K562 (cell line): Measurements from ENCODE around the gene GPHN. TPM values are rescaled to one million over a fixed set of nuclear protein-coding genes. Genes with fewer than 3 reads are reported as not detected.

Experiments used
- BCL6 ChIP-seq: fragments of 250-450 bp; sonication (Bioruptor Pico); IDR thresholded peaks from 2 replicates; pipeline ENCODE4 v1.4.0; 2020
- CEBPG ChIP-seq, 3 experiments: fragments of 200-800 bp in 1 of 3; sonication (Bioruptor generic) in 1 of 3; sonication (generic) in 1 of 3; formaldehyde crosslinking in 1 of 3; IDR thresholded peaks in 2 of 3; conservative IDR thresholded peaks in 1 of 3; 2 replicates each; pipeline versions ENCODE4 v1.6.1 to v1.8.0; 2016 to 2022; ENCODE audit warnings: missing compliant biosample characterization in 2 of 3, missing genetic modification characterization in 2 of 3, mild to moderate bottlenecking in 1 of 3, missing genetic modification reagents in 1 of 3
- FOXA3 ChIP-seq, 2 experiments: fragments of 450-650 bp in 1 of 2; sonication (generic) in 1 of 2; formaldehyde crosslinking; IDR thresholded peaks in 1 of 2; conservative IDR thresholded peaks in 1 of 2; 2 replicates each; pipeline versions ENCODE4 v1.4.0 to v1.8.0; 2020 to 2022; ENCODE audit warnings: mild to moderate bottlenecking in 2 of 2, missing genetic modification reagents in 1 of 2
- HDGF ChIP-seq: fragments of 450-650 bp; IDR thresholded peaks from 2 replicates; pipeline ENCODE4 v1.6.1; 2016
- NFRKB ChIP-seq: fragments of 450-650 bp; IDR thresholded peaks from 2 replicates; pipeline ENCODE4 v1.6.1; 2016; ENCODE audit warnings: low read depth
- PCBP1 ChIP-seq: fragments of 200-400 bp; formaldehyde crosslinking; IDR thresholded peaks from 2 replicates; pipeline ENCODE4 v1.6.1; 2018; ENCODE audit warnings: mild to moderate bottlenecking, low read depth, low read length; ENCODE audit not compliant: poor library complexity, severe bottlenecking
- RBM34 ChIP-seq: fragments of 200-400 bp; formaldehyde crosslinking; IDR thresholded peaks from 2 replicates; pipeline ENCODE4 v1.6.1; 2018; ENCODE audit warnings: low read length, borderline replicate concordance; ENCODE audit not compliant: insufficient read depth
- RCOR1 ChIP-seq, 2 experiments: IDR thresholded peaks; 2 replicates each; pipeline ENCODE4 v1.6.1; 2012; ENCODE audit warnings: low read depth in 2 of 2, low read length in 2 of 2, borderline replicate concordance in 1 of 2, improper control_type of control experiment in 1 of 2
- SMAD1 ChIP-seq: fragments of 150-350 bp; IDR thresholded peaks from 2 replicates; pipeline ENCODE4 v1.6.1; 2014; ENCODE audit warnings: low read length, low read depth; ENCODE audit not compliant: partially characterized antibody
- SMARCC2 ChIP-seq: fragments of 450-650 bp; IDR thresholded peaks from 2 replicates; pipeline ENCODE4 v1.6.1; 2017; ENCODE audit warnings: antibody characterized with exemption, moderate library complexity, mild to moderate bottlenecking, low read depth
- SMARCE1 ChIP-seq: fragments of 450-650 bp; IDR thresholded peaks from 2 replicates; pipeline ENCODE4 v1.7.1; 2016; ENCODE audit warnings: mild to moderate bottlenecking
- STAT5B ChIP-seq: fragments of 250-450 bp; sonication (Bioruptor Pico); IDR thresholded peaks from 2 replicates; pipeline ENCODE4 v1.8.0; 2021; ENCODE audit warnings: mild to moderate bottlenecking, inconsistent platforms
- TAL1 ChIP-seq: fragments of 450-650 bp; IDR thresholded peaks from 2 replicates; pipeline ENCODE4 v1.6.1; 2016; ENCODE audit warnings: mild to moderate bottlenecking
- TCF3 ChIP-seq: sonication (generic); formaldehyde crosslinking; IDR thresholded peaks from 2 replicates; pipeline ENCODE4 v1.4.0; 2020; ENCODE audit warnings: mild to moderate bottlenecking, missing genetic modification reagents
- ZNF561 ChIP-seq: fragments of 450-650 bp; formaldehyde crosslinking; conservative IDR thresholded peaks from 2 replicates; pipeline ENCODE4 v1.4.0; 2020; ENCODE audit warnings: mild to moderate bottlenecking, moderate library complexity
- ZNF586 ChIP-seq: fragments of 450-650 bp; formaldehyde crosslinking; conservative IDR thresholded peaks from 2 replicates; pipeline ENCODE4 v1.4.0; 2020; ENCODE audit warnings: mild to moderate bottlenecking, moderate library complexity
- polyA plus RNA-seq, 8 experiments: library from polyadenylated mRNA; depleted of rRNA in 4 of 8; stranded (reverse) in 5 of 8; unstranded in 3 of 8; fragments of >200 nt; fragmentation: Nextera tagmentation in 2 of 8; fragmentation: Illumina TruSeq in 1 of 8; extraction: Ambion mirVana in 2 of 8; extraction: Trizol in 1 of 8; gene quantifications; 2 replicates each; pipeline versions ENCODE4 v1.2.1 to v1.2.3, GENCODE V29; 2011 to 2014; ENCODE audit warnings: inconsistent platforms in 1 of 8, missing spikeins in 1 of 8
- total RNA-seq, 7 experiments: library from RNA; depleted of rRNA in 6 of 7; stranded (reverse); fragments of >200 nt in 6 of 7; fragmentation: Illumina TruSeq in 2 of 7; extraction: Trizol in 2 of 7; gene quantifications; 2 replicates each; pipeline versions ENCODE4 v1.2.1 to v1.2.3, GENCODE V29; 2011 to 2021; ENCODE audit warnings: low replicate concordance in 1 of 7
- TF ChIP-seq, protein P1 (sequence below): fragments of 200-800 bp; sonication (Bioruptor generic); IDR thresholded peaks from 2 replicates; pipeline ENCODE4 v1.6.1; 2016; ENCODE audit warnings: missing genetic modification characterization, missing compliant biosample characterization
- TF ChIP-seq, protein P2 (sequence below): fragments of 250-450 bp; sonication (Bioruptor Pico); IDR thresholded peaks from 2 replicates; pipeline ENCODE4 v1.8.0; 2022; ENCODE audit warnings: moderate library complexity, mild to moderate bottlenecking, inconsistent platforms
- TF ChIP-seq, protein P3 (sequence below): sonication (generic); formaldehyde crosslinking; IDR thresholded peaks from 2 replicates; pipeline ENCODE4 v1.8.0; 2023; ENCODE audit warnings: mild to moderate bottlenecking, missing genetic modification reagents

GPHN gene
- total and polyA plus RNA-seq, 9 of the 15 experiments (the other 6 are each of a cell fraction or from before 2014, with no cell fraction given), result 5.9 to 16.0 (median 11.4) TPM

GRCh38 chr14:66471584-66471983 lies 36.4 kb upstream of the GPHN start (continued):
- TF ChIP-seq, protein P1, sequence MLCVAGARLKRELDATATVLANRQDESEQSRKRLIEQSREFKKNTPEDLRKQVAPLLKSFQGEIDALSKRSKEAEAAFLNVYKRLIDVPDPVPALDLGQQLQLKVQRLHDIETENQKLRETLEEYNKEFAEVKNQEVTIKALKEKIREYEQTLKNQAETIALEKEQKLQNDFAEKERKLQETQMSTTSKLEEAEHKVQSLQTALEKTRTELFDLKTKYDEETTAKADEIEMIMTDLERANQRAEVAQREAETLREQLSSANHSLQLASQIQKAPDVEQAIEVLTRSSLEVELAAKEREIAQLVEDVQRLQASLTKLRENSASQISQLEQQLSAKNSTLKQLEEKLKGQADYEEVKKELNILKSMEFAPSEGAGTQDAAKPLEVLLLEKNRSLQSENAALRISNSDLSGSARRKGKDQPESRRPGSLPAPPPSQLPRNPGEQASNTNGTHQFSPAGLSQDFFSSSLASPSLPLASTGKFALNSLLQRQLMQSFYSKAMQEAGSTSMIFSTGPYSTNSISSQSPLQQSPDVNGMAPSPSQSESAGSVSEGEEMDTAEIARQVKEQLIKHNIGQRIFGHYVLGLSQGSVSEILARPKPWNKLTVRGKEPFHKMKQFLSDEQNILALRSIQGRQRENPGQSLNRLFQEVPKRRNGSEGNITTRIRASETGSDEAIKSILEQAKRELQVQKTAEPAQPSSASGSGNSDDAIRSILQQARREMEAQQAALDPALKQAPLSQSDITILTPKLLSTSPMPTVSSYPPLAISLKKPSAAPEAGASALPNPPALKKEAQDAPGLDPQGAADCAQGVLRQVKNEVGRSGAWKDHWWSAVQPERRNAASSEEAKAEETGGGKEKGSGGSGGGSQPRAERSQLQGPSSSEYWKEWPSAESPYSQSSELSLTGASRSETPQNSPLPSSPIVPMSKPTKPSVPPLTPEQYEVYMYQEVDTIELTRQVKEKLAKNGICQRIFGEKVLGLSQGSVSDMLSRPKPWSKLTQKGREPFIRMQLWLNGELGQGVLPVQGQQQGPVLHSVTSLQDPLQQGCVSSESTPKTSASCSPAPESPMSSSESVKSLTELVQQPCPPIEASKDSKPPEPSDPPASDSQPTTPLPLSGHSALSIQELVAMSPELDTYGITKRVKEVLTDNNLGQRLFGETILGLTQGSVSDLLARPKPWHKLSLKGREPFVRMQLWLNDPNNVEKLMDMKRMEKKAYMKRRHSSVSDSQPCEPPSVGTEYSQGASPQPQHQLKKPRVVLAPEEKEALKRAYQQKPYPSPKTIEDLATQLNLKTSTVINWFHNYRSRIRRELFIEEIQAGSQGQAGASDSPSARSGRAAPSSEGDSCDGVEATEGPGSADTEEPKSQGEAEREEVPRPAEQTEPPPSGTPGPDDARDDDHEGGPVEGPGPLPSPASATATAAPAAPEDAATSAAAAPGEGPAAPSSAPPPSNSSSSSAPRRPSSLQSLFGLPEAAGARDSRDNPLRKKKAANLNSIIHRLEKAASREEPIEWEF, result no peak
- TF ChIP-seq ZNF586 (CRISPR knock-in tag) (no peak), CEBPG (CRISPR knock-in tag; IDR thresholded peaks at IDR 0.05) (no peak), CEBPG (tag; conservative IDR thresholded peaks at IDR 0.05 in 1 of 2, IDR thresholded peaks at IDR 0.05 in 1 of 2) (no peak), TAL1 (peak; percentile 88), ZNF561 (CRISPR knock-in tag) (no peak), HDGF (no peak), NFRKB (no peak), STAT5B (no peak), SMARCE1 (peak; percentile 79; the same call in 1 of the 2 replicates), PCBP1 (no peak), FOXA3 (CRISPR knock-in tag; conservative IDR thresholded peaks at IDR 0.05 in 1 of 2, IDR thresholded peaks at IDR 0.05 in 1 of 2) (peak in 1 of 2 experiments; percentile 40; a peak in 1 of 4 replicates), RBM34 (no peak), RCOR1 (IDR thresholded peaks at IDR 0.05; ENCODE audit: borderline replicate concordance in 1 of 2, low read depth in 2 of 2, low read length in 2 of 2) (peak in 1 of 2 experiments; percentile 45; a peak in 1 of 4 replicates), TCF3 (CRISPR knock-in tag) (peak; percentile 76), SMAD1 (no peak), SMARCC2 (0 out of 2 replicates have a peak, but pooled peaks have one; percentile 41), BCL6 (CRISPR knock-in tag) (no peak)
- TF ChIP-seq, protein P2, sequence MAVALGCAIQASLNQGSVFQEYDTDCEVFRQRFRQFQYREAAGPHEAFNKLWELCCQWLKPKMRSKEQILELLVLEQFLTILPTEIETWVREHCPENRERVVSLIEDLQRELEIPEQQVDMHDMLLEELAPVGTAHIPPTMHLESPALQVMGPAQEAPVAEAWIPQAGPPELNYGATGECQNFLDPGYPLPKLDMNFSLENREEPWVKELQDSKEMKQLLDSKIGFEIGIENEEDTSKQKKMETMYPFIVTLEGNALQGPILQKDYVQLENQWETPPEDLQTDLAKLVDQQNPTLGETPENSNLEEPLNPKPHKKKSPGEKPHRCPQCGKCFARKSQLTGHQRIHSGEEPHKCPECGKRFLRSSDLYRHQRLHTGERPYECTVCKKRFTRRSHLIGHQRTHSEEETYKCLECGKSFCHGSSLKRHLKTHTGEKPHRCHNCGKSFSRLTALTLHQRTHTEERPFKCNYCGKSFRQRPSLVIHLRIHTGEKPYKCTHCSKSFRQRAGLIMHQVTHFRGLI, result no peak
- TF ChIP-seq, protein P3, sequence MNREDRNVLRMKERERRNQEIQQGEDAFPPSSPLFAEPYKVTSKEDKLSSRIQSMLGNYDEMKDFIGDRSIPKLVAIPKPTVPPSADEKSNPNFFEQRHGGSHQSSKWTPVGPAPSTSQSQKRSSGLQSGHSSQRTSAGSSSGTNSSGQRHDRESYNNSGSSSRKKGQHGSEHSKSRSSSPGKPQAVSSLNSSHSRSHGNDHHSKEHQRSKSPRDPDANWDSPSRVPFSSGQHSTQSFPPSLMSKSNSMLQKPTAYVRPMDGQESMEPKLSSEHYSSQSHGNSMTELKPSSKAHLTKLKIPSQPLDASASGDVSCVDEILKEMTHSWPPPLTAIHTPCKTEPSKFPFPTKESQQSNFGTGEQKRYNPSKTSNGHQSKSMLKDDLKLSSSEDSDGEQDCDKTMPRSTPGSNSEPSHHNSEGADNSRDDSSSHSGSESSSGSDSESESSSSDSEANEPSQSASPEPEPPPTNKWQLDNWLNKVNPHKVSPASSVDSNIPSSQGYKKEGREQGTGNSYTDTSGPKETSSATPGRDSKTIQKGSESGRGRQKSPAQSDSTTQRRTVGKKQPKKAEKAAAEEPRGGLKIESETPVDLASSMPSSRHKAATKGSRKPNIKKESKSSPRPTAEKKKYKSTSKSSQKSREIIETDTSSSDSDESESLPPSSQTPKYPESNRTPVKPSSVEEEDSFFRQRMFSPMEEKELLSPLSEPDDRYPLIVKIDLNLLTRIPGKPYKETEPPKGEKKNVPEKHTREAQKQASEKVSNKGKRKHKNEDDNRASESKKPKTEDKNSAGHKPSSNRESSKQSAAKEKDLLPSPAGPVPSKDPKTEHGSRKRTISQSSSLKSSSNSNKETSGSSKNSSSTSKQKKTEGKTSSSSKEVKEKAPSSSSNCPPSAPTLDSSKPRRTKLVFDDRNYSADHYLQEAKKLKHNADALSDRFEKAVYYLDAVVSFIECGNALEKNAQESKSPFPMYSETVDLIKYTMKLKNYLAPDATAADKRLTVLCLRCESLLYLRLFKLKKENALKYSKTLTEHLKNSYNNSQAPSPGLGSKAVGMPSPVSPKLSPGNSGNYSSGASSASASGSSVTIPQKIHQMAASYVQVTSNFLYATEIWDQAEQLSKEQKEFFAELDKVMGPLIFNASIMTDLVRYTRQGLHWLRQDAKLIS, result no peak
